Osteocyte (in vitro differentiated cells): ENCODE results near the gene PRMT9. TPM values are rescaled to one million over a fixed set of nuclear protein-coding genes. Genes with fewer than 3 reads are reported as not detected.

Experiments used
- DNase-seq: peaks from one replicate; pipeline ENCODE4 v3.0.0; 2021; ENCODE audit warnings: mixed read lengths; ENCODE audit not compliant: unreplicated experiment; ENCODE audit errors: extremely low spot score
- H3K27ac Mint-ChIP-seq: one replicate; pipeline ENCODE4 v1.8.0; 2021; ENCODE audit warnings: mild to moderate bottlenecking, mixed read lengths; ENCODE audit not compliant: unreplicated experiment
- H3K27me3 Mint-ChIP-seq: one replicate; pipeline ENCODE4 v1.8.0; 2021; ENCODE audit warnings: mixed read lengths; ENCODE audit not compliant: unreplicated experiment
- H3K36me3 Mint-ChIP-seq: one replicate; pipeline ENCODE4 v1.8.0; 2021; ENCODE audit warnings: mixed read lengths; ENCODE audit not compliant: unreplicated experiment
- H3K4me1 Mint-ChIP-seq: one replicate; pipeline ENCODE4 v1.8.0; 2021; ENCODE audit warnings: mixed read lengths; ENCODE audit not compliant: unreplicated experiment
- H3K4me3 Mint-ChIP-seq: one replicate; pipeline ENCODE4 v1.8.0; 2021; ENCODE audit warnings: mild to moderate bottlenecking, moderate library complexity, mixed read lengths; ENCODE audit not compliant: unreplicated experiment
- H3K9me3 Mint-ChIP-seq: one replicate; pipeline ENCODE4 v1.8.0; 2021; ENCODE audit warnings: mixed read lengths; ENCODE audit not compliant: unreplicated experiment
- total RNA-seq: library from RNA; stranded (reverse); gene quantifications from 2 replicates; pipeline ENCODE4 v1.2.1, GENCODE V29; 2021
- TF ChIP-seq, protein P1 (sequence below): fragments of 200-600 bp; sonication (generic); IDR thresholded peaks from 2 replicates; pipeline ENCODE4 v1.5.0; 2021; ENCODE audit warnings: antibody characterized with exemption, mild to moderate bottlenecking, moderate library complexity

PRMT9 gene
- total RNA-seq, 1 donor from 2014 or later, result 9.6 TPM

- peaks cover 16% of the 10 kb centered on the region for H3K4me1 Mint-ChIP-seq
- H3K27ac Mint-ChIP-seq, result no peak overlapping the region
- H3K4me3 Mint-ChIP-seq, result no peak overlapping the region
- TF ChIP-seq, protein P1, sequence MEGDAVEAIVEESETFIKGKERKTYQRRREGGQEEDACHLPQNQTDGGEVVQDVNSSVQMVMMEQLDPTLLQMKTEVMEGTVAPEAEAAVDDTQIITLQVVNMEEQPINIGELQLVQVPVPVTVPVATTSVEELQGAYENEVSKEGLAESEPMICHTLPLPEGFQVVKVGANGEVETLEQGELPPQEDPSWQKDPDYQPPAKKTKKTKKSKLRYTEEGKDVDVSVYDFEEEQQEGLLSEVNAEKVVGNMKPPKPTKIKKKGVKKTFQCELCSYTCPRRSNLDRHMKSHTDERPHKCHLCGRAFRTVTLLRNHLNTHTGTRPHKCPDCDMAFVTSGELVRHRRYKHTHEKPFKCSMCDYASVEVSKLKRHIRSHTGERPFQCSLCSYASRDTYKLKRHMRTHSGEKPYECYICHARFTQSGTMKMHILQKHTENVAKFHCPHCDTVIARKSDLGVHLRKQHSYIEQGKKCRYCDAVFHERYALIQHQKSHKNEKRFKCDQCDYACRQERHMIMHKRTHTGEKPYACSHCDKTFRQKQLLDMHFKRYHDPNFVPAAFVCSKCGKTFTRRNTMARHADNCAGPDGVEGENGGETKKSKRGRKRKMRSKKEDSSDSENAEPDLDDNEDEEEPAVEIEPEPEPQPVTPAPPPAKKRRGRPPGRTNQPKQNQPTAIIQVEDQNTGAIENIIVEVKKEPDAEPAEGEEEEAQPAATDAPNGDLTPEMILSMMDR, result no peak
- no peaks in the 10 kb centered on the region for H3K27me3 Mint-ChIP-seq
- DNase-seq, result no peak
- H3K9me3 Mint-ChIP-seq, result peaks cover 7% of the 10 kb centered on the region
- peaks cover 68% of the 10 kb centered on the region for H3K36me3 Mint-ChIP-seq
Measured at GRCh38 chr4:147635348-147635747, 48.6 kb downstream of the PRMT9 start.

- Mint-ChIP-seq H3K4me1 (peaks cover 4% of the 10 kb centered on the region), H3K9me3 (peaks cover 7% of the 10 kb centered on the region), H3K27ac (no peak overlapping the region), H3K36me3 (peaks cover 77% of the 10 kb centered on the region), H3K4me3 (no peak overlapping the region), H3K27me3 (no peaks in the 10 kb centered on the region)
- DNase-seq, result no peak
- TF ChIP-seq, protein P1, result no peak
Measured at GRCh38 chr4:147633643-147634042, 50.3 kb downstream of the PRMT9 start.

GRCh38 chr4:147633113-147633512 is 50.9 kb downstream of the PRMT9 start:
- H3K27me3 Mint-ChIP-seq, result no peaks in the 10 kb centered on the region
- H3K4me1 Mint-ChIP-seq, result peaks cover 7% of the 10 kb centered on the region
- no peak for DNase-seq
- H3K36me3 Mint-ChIP-seq, result peaks cover 78% of the 10 kb centered on the region
- TF ChIP-seq, protein P1, result no peak
- no peak overlapping the region for H3K4me3 Mint-ChIP-seq
- H3K9me3 Mint-ChIP-seq, result peaks cover 7% of the 10 kb centered on the region
- H3K27ac Mint-ChIP-seq, result peak overlapping the region; percentile 54

- no peak overlapping the region for H3K4me3 Mint-ChIP-seq
- H3K4me1 Mint-ChIP-seq, result peaks cover 7% of the 10 kb centered on the region
- TF ChIP-seq, protein P1, result no peak
- no peaks in the 10 kb centered on the region for H3K9me3 Mint-ChIP-seq
- no peak for DNase-seq
- no peaks in the 10 kb centered on the region for H3K27me3 Mint-ChIP-seq
- H3K27ac Mint-ChIP-seq, result no peak overlapping the region
- H3K36me3 Mint-ChIP-seq, result peaks cover 71% of the 10 kb centered on the region
Measured at GRCh38 chr4:147629783-147630730, 53.9 kb downstream of the PRMT9 start.

DNA sequence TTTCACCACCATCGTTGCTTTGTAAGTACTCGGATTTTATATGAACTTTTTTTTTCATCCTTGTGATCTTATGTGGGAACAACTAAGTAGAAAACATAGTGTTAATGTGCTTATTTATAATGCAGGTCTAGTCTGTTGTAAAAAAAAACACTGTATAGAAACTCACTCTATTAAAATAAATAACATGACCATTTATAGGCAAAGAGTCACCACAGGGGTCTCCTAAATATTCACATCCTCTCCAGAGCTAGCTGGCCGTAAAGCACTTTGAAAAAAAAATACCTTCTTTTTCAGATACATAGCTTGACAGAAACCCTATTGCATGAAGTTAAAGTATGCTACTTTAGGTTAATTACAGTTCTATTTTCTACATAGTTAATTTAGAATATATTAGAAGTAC is 55.5 kb downstream of the PRMT9 start:
- H3K27me3 Mint-ChIP-seq, result no peaks in the 10 kb centered on the region
- H3K4me1 Mint-ChIP-seq, result peaks cover 7% of the 10 kb centered on the region
- peaks cover 68% of the 10 kb centered on the region for H3K36me3 Mint-ChIP-seq
- no peaks in the 10 kb centered on the region for H3K9me3 Mint-ChIP-seq
- no peak overlapping the region for H3K27ac Mint-ChIP-seq
- TF ChIP-seq, protein P1, result no peak
- DNase-seq, result no peak
- no peak overlapping the region for H3K4me3 Mint-ChIP-seq
